Kidney capillary endothelial cell (primary cell): Measurements from ENCODE around the gene CXCR3.
"Not testable (repeated sequence)": the region's sequence is repeated elsewhere in the genome, so short reads cannot be mapped to it uniquely, and the experiment has no call there.

Experiments
- DNase-seq: peaks from one replicate; pipeline ENCODE4 v3.0.0-alpha.2; 2018; ENCODE audit warnings: low spot score

Gene CXCR3

DNA sequence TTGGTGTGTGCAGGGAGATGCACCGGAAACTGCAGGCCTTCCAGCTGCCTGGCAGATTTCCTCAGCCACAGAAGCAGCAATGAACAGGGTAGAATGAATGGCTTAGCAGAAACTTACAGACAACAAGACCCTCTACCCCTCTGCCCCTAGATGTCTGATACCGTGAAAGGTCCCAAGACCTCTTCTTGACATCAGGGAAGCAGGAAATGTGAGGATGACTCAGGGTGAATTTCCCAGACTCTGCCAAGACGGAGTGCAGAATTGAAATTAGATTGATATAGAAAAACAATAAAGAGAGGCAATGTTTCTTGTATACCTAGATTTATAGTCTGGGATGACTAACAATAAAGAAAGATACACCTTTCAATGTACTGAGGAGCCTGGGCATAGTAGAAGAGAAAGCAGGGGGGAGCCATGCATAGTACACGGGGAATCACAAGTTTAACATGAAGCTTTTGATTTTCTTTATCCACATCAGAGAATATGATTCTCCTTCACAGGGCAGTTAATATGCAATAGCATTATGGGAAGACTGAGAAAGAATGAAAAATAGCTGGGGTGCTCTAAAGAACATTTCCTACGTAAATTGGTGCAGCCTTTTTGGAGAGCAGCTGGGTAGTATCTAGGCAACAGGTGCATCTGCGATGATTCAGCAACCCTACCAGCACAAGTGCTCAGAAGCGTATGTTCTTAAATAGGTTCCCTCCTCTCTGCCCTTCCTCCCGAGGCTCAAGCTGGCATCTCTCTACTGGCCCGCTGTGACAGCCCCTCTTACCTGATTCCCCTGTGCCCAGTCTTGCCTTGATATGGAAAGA lies 18.3 kb upstream of the CXCR3 start:
- DNase-seq = peak; percentile 26

GRCh38 chrX:71634366-71634765 lies 16.1 kb upstream of the CXCR3 start:
- no peak for DNase-seq

GRCh38 chrX:71632923-71633657 lies 14.8 kb upstream of the CXCR3 start:
- no peak for DNase-seq

DNA sequence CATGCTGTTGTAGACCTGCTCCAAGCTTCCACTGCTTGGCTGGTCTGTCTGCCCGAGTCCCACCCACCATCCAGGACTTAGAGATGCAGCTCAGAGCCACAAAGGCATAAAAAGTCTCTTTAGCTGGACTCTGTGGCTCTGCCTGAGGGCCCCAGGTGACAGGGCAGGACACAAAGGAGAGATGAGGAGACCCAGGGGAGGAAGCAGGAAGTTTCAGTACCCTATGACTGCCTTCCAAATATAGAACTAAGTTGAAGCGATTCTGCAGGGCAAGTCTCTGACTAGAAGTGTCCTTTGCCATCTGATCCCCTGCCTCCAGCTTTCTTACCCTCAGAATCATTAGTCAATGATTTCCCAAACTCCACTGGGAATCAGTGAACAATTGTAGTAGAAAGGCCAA lies 11.2 kb upstream of the CXCR3 start:
- no peak for DNase-seq

GRCh38 chrX:71627588-71628404 lies 9.5 kb upstream of the CXCR3 start:
- no peak for DNase-seq

DNA sequence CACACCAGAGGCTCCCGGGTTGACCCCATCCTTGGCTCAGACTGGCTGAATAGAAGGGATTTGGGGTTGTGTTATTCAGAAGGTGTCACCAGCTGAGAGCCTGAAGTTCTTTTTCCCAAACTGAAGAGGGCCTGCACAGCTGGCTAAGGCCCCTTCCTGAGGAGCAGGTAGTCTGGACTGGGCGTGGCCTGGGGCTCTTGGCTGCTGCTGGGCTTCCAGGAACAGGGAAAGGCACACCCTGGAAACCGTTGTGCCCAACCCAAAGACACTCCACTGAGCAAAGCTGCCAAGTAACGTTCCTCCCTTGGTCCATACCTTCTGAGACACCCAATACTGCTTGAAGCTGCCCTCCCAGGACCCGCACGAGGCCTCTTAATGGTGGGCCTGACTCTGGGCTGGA lies 8.3 kb upstream of the CXCR3 start:
- DNase-seq = no peak

- no peak for DNase-seq
These were observed 7.2 kb upstream of the CXCR3 start for GRCh38 chrX:71625471-71625870.

GRCh38 chrX:71623714-71624113 lies 5.4 kb upstream of the CXCR3 start:
- DNase-seq = no peak

- no peak for DNase-seq
These were observed 4.5 kb upstream of the CXCR3 start for GRCh38 chrX:71622576-71623450.

GRCh38 chrX:71622032-71622575 lies 3.8 kb upstream of the CXCR3 start:
- DNase-seq = no peak

GRCh38 chrX:71621603-71622002 lies 3.3 kb upstream of the CXCR3 start:
- no peak for DNase-seq

- no peak for DNase-seq
These were observed 1.7 kb upstream of the CXCR3 start for GRCh38 chrX:71619986-71620385.

- DNase-seq = no peak
These were observed 882 bp upstream of the CXCR3 start for GRCh38 chrX:71619193-71619592.

- no peak for DNase-seq
These were observed 476 bp upstream of the CXCR3 start for GRCh38 chrX:71618787-71619186.

DNA sequence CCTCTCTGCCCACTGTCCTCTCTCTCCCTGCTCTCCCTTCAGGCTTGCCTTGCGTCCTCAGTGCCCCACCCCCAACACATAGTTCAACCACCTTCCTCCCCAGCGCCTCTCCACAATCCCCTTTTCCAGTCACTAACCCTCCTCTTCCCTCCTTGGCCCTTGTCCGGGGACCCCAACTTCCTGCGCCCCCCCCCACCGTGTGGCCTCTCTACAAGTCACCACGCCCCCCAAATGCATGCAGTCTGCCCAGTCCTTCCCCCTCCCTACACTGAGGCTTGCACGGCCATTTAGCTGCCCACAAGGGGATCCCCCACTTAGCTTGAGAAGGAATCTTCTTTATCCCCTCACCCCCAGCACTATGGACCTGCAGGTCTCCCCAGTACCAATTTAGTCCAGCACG lies 569 bp downstream of the CXCR3 start:
- no peak for DNase-seq

- no peak for DNase-seq
These were observed 1.4 kb downstream of the CXCR3 start for GRCh38 chrX:71616672-71617529.

GRCh38 chrX:71615954-71616353 lies 2.4 kb downstream of the CXCR3 start:
- no peak for DNase-seq

DNA sequence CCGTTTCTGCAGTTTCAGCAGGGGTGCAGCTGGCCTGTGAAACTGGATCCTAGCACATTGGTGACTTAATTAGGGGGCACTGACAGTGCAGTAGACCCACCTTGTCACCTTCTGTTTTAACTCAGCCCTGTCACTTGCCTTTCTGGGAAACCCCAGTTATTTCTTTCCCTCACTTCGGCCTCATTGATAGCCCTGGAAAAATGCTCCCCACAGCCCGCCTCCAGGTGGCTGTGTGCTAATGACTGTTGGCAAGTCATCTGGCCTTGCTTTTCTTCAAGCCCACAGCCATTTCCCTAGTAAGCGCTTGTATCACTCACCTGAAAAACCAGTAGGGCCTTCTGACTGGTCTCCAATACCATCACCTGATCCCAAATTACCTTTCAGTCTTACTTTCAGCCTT lies 3.3 kb downstream of the CXCR3 start:
- DNase-seq = no peak

- peak; percentile 56 for DNase-seq
These were observed 6.1 kb downstream of the CXCR3 start for GRCh38 chrX:71612256-71612655.

- not testable (repeated sequence) for DNase-seq
These were observed 6.6 kb downstream of the CXCR3 start for GRCh38 chrX:71611736-71612135.
